Fibroblast of villous mesenchyme (primary cell): ENCODE measurements around the gene TIAM2. TPM values are rescaled to one million over a fixed set of nuclear protein-coding genes. Genes with fewer than 3 reads are reported as not detected.
"Not testable (repeated sequence)": the region's sequence is repeated elsewhere in the genome, so short reads cannot be mapped to it uniquely, and the experiment has no call there.

Experiments used
- DNase-seq: peaks from one replicate; pipeline ENCODE4 v3.0.0-alpha.2; 2010; ENCODE audit warnings: low read depth
- H3K4me3 ChIP-seq: 2 replicates; pipeline ENCODE4 v1.5.1; 2011; ENCODE audit warnings: low read depth, mild to moderate bottlenecking, low read length
- CTCF ChIP-seq: IDR thresholded peaks from 2 replicates; pipeline ENCODE4 v1.5.1; 2012; ENCODE audit warnings: low read depth, mild to moderate bottlenecking, low read length; ENCODE audit not compliant: insufficient read depth
- total RNA-seq: library from RNA; depleted of rRNA; stranded (reverse); fragments of >200 nt; gene quantifications from 2 replicates; pipeline ENCODE4 v1.2.3, GENCODE V29; 2012

TIAM2 gene
- total RNA-seq, 1 donor, result 8.6 TPM

GRCh38 chr6:155213611-155214372 is 218.7 kb downstream of the TIAM2 start:
- no peak overlapping the region for H3K4me3 ChIP-seq
- DNase-seq, result no peak
- no peak for TF ChIP-seq CTCF

GRCh38 chr6:155215906-155216305 is 220.8 kb downstream of the TIAM2 start:
- DNase-seq, result no peak
- TF ChIP-seq CTCF, result no peak
- no peak overlapping the region for H3K4me3 ChIP-seq

GRCh38 chr6:155216312-155217046 is 221.4 kb downstream of the TIAM2 start:
- H3K4me3 ChIP-seq, result no peak overlapping the region
- TF ChIP-seq CTCF, result no peak
- no peak for DNase-seq

GRCh38 chr6:155218711-155219110 is 223.6 kb downstream of the TIAM2 start:
- DNase-seq, H3K4me3 ChIP-seq: not testable (repeated sequence)

- H3K4me3 ChIP-seq, result no peak overlapping the region
- TF ChIP-seq CTCF, result no peak
- DNase-seq, result no peak
These were observed 224.2 kb downstream of the TIAM2 start for GRCh38 chr6:155219299-155219698.

GRCh38 chr6:155219858-155220301 is 224.8 kb downstream of the TIAM2 start:
- no peak for DNase-seq
- TF ChIP-seq CTCF, result no peak
- H3K4me3 ChIP-seq, result no peak overlapping the region

GRCh38 chr6:155221086-155221485 is 226.0 kb downstream of the TIAM2 start:
- no peak for TF ChIP-seq CTCF
- H3K4me3 ChIP-seq, result no peak overlapping the region
- no peak for DNase-seq
